ENCODE data around the gene UROS. TPM values are rescaled to one million over a fixed set of nuclear protein-coding genes. Genes with fewer than 3 reads are reported as not detected.

Gene UROS
- total and polyA plus RNA-seq, 2 donors (not counting 3 experiments of a cell fraction or from before 2014, with no cell fraction given): 38.4 to 42.0 TPM

GRCh38 chr10:125865120-125865519 is 42.1 kb upstream of the UROS start:
- Histone ChIP-seq H3K27me3 (ENCODE audit: control insufficient read depth in 2 of 2, insufficient read depth in 2 of 2, low read length in 2 of 2) (no peaks in the 10 kb centered on the region), H3K4me1 (ENCODE audit: control insufficient read depth, extremely low read depth, insufficient read depth, low read length) (no peaks in the 10 kb centered on the region), H3K27ac (ENCODE audit: insufficient read depth, low read depth, low read length) (no peak overlapping the region), H2AFZ (ENCODE audit: low read depth, low read length) (no peak overlapping the region), H3K9me1 (replicated peaks; ENCODE audit: control insufficient read depth, extremely low read depth, insufficient read depth, low read length) (no peaks in the 10 kb centered on the region), H3K79me2 (ENCODE audit: control insufficient read depth, insufficient read depth, low read length) (no peaks in the 10 kb centered on the region), H3K9ac (replicated peaks; ENCODE audit: extremely low read depth, insufficient read depth, low read length) (no peak overlapping the region), H3K36me3 (ENCODE audit: control insufficient read depth in 2 of 2, extremely low read depth in 1 of 2, insufficient read depth in 2 of 2, low read length in 2 of 2) (peaks cover 4 to 12% of the 10 kb centered on the region in 2 experiments), H3K4me3 (replicated peaks in 1 of 3; ENCODE audit: insufficient read depth in 1 of 3, low read depth in 1 of 3, low read length in 3 of 3) (no peak overlapping the region), H3K9me3 (replicated peaks; ENCODE audit: control insufficient read depth, insufficient read depth, low read length) (no peaks in the 10 kb centered on the region), H4K20me1 (replicated peaks; ENCODE audit: control insufficient read depth, extremely low read depth, insufficient read depth, low read length) (no peaks in the 10 kb centered on the region), H3K4me2 (ENCODE audit: insufficient read depth, low read length) (no peak overlapping the region)
- no peak for FAIRE-seq
- ChIA-PET POLR2A (no interaction called here), CTCF (interaction anchor here (1.1 to 1.6 kb wide), 3 partner anchors 10 to 69 kb away, joined by 3 to 5 read pairs (median 4); no protein-coding TSS in a partner anchor)
- no TSS peak for BruUV-seq (replicated peaks)
- intact Hi-C loops (cut with micrococcal nuclease): loop anchor here (5.0 kb wide), 1 partner anchor 732 kb away; no protein-coding TSS in a partner anchor
- dilution Hi-C loops (cut with MboI; ENCODE audit: extremely low pct_ligation_motif_present, low sequenced_read_pairs): no loop called here
- TF ChIP-seq, protein P1, sequence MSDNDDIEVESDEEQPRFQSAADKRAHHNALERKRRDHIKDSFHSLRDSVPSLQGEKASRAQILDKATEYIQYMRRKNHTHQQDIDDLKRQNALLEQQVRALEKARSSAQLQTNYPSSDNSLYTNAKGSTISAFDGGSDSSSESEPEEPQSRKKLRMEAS (IDR thresholded peaks at IDR 0.05; ENCODE audit: insufficient read depth, insufficient read length): no peak
- no peak for TF ChIP-seq POLR2AphosphoS5 (IDR thresholded peaks at IDR 0.05; ENCODE audit: insufficient read depth, low read depth, low read length)
- no peak for TF ChIP-seq JUN (IDR thresholded peaks at IDR 0.05; ENCODE audit: borderline replicate concordance, insufficient read depth, insufficient read length, low read depth)
- no peak for TF ChIP-seq EZH2 (IDR thresholded peaks at IDR 0.05; ENCODE audit: borderline replicate concordance, low read depth, low read length, severe bottlenecking)
- no peak for TF ChIP-seq POLR2A (IDR thresholded peaks at IDR 0.05; ENCODE audit: low read depth, low read length)
- no peak for DNase-seq (ENCODE audit: low read depth, low spot score)

DNA sequence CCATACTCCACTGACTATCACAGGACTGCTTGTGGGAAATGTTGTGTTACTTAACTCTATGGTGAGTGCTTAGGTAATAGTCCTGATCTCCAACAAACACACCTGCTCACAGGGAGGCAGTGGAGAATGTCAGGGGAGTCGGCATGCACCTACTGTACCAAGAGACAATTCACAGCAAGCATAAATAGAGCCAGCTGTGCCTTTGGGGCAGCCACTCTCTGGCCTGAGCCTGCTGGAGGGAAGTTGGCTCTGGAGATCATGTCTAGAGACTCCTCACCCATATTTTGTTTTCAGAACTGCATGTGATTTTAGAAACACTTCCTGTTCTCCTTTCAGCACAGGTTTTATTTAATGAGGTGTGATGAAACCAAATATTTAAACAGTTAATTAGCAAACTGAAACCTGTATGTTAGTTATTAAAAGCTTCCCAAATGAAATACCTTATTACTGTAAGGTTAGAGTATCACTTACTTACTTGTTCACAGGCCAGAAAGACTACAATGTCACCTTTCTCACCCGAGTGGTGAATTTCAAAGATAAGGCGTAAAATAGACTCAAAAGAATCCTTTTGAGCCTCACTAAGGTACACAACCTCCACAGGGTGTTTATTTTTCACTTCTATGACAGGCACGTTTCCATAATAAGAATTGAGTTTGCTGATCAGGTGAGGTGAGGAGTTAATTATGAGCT is 36.2 kb upstream of the UROS start:
- peaks cover 3 to 8% of the 10 kb centered on the region in 2 experiments for H3K36me3 ChIP-seq (ENCODE audit: control insufficient read depth in 2 of 2, extremely low read depth in 1 of 2, insufficient read depth in 2 of 2, low read length in 2 of 2)
- H3K4me2 ChIP-seq (ENCODE audit: insufficient read depth, low read length): no peak overlapping the region
- no peaks in the 10 kb centered on the region for H3K9me3 ChIP-seq (replicated peaks; ENCODE audit: control insufficient read depth, insufficient read depth, low read length)
- no TSS peak for BruUV-seq (replicated peaks)
- H3K4me3 ChIP-seq (replicated peaks in 1 of 3; ENCODE audit: insufficient read depth in 1 of 3, low read depth in 1 of 3, low read length in 3 of 3): no peak overlapping the region
- POLR2A ChIA-PET: no interaction called here
- H3K27ac ChIP-seq (ENCODE audit: insufficient read depth, low read depth, low read length): no peak overlapping the region
- no peak overlapping the region for H2AFZ ChIP-seq (ENCODE audit: low read depth, low read length)
- CTCF ChIA-PET: no interaction called here
- H4K20me1 ChIP-seq (replicated peaks; ENCODE audit: control insufficient read depth, extremely low read depth, insufficient read depth, low read length): no peaks in the 10 kb centered on the region
- no peaks in the 10 kb centered on the region for H3K79me2 ChIP-seq (ENCODE audit: control insufficient read depth, insufficient read depth, low read length)
- H3K9ac ChIP-seq (replicated peaks; ENCODE audit: extremely low read depth, insufficient read depth, low read length): no peak overlapping the region
- H3K27me3 ChIP-seq (ENCODE audit: control insufficient read depth in 2 of 2, insufficient read depth in 2 of 2, low read length in 2 of 2): no peaks in the 10 kb centered on the region
- DNase-seq (ENCODE audit: low read depth, low spot score) (no peak), FAIRE-seq (no peak)
- dilution Hi-C loops (cut with MboI; ENCODE audit: extremely low pct_ligation_motif_present, low sequenced_read_pairs) (no loop called here), intact Hi-C loops (cut with micrococcal nuclease) (no loop called here)
- TF ChIP-seq FOS (IDR thresholded peaks at IDR 0.05; ENCODE audit: borderline replicate concordance, insufficient read depth, low read length) (no peak), POLR2AphosphoS5 (IDR thresholded peaks at IDR 0.05; ENCODE audit: insufficient read depth, low read depth, low read length) (no peak)
- no peaks in the 10 kb centered on the region for H3K4me1 ChIP-seq (ENCODE audit: control insufficient read depth, extremely low read depth, insufficient read depth, low read length)
- H3K9me1 ChIP-seq (replicated peaks; ENCODE audit: control insufficient read depth, extremely low read depth, insufficient read depth, low read length): no peaks in the 10 kb centered on the region

All from endothelial cell of umbilical vein (primary cell).